IPS-NIHi7 (cell line): ENCODE data around the gene MYADML2.
"Not testable (repeated sequence)": the region's sequence is repeated elsewhere in the genome, so short reads cannot be mapped to it uniquely, and the experiment has no call there.

Experiments
- DNase-seq: peaks from one replicate; pipeline ENCODE4 v3.0.0; 2012; ENCODE audit warnings: mixed read lengths; ENCODE audit errors: extremely low spot score

The MYADML2 gene

DNA sequence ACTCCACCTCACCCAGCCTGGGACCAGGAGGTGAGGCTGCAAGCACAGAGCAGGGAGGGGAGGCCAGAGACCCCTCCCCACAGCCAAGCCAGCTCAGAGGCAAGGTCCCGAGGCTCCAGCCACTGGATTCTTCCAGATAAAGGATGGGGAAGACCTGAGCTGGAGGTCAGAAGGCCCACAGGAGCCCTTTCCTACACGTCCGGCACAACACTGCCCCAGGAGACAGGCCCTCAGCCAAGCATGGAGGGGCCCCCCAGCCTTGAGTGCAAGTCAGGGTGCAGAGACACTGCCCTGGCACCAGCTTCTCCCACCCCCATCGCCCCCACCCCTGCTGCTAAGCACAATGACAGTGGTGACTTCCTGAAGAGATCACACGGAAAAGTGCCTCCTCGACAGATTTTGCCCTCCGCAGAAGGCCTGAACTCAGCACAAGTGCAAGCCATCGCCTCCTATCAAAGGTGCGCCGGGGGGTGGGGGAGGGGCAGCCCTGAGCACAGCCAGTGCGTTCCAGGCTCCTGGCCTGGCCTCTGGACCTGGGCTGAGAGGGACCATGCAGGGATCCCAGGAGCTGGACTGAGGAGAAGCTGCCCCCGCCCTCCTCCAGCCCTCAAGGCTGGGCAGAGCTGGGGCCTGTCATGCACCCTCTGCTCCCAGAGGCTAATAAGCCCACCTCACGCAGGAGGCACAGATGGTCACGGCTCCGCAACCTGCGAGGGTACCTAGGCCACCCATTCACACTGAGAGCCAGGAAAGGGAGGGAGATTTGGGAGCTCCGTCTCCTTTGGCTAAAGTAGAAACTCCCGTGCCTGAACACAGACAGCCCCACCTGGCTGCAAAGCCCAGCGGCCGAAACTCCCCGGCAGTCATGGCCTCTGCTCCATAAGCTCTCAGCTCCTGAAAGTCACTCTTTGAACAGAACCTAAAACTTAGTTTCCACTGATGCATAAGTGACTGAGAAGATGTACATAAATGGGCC lies 22.2 kb downstream of the MYADML2 start:
- DNase-seq: no peak

DNA sequence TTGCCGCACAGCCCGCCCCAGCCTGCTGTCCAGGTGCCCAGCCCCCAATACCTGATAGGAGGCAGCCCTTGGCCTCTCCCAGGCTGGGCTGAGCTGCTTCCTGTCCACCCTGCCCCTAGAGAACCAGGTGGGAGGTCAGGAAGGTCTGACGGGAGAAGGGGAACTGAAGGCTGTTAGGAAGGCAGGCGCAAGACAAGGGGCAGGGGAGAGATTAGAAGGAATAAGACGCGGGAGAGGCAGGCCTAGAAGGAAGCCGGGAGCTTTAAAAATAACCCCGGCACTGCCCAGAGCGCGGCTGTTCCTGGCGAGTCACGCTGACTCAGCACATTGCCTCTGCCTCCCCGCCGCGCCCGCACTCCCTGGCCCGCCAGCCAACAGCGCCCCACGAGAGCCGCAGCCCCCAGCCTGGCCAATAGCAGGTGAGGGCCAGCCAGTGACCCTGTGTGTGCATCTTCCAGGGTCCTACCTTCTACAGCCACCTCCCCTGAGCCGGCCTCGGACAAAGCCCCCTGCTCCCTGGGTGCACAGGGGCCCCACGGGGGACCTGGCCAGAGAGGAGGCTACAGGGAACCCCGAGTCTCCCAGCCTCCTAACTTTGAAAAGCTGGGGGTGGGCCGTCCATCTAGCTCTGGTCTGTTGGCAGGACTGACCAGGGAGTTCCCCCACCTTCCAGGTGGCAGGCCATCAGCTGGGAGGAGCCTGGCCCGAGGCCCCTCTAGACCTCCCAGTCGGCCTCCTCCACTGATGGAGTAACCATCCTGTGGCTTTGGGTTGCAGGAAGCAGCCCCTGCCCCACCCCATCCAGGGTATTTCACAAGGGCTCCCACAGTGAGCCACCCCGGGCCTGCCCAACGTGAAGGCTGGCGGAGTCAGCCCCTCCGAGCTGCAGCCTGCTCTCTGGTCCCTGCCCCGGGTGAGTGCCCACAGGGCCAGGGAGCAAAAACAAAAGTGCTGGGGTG lies 23.5 kb downstream of the MYADML2 start:
- peak; percentile 63 for DNase-seq

DNA sequence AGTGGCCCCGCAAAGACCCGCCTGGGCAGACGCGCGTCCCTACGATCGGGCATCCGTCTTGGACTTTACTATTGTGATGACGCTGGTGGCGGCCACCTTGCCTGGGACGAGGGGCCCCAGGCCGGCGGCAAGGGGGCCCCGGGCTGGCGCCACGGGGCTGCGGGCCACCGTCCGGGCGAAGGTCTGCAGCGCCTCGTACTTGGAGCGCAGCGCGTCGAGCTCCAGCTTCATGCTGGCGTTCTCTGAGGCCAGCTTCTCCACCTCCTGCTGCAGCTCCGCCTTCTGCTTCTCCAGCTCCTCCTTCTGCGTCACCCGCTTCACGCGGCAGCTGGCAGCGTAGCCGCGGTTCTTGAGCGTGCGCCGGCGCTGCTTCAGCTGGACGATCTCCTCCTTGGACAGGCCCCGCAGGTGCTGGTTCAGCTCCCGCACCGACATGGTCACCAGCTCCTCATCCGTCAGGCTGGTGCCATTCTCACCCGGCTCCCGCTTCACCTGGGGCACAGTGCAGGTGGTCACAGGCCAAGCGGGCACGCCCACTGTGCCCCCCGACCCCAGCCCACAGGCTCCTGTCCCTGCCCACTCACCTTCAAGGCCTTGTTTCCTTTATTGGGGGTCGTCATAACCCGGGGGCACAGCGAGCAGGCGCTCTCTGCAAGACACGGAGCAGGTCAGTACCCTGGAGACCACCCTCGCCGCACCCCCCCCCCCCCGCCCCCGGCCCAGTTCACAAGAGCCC lies 24.3 kb downstream of the MYADML2 start:
- no peak for DNase-seq

DNA sequence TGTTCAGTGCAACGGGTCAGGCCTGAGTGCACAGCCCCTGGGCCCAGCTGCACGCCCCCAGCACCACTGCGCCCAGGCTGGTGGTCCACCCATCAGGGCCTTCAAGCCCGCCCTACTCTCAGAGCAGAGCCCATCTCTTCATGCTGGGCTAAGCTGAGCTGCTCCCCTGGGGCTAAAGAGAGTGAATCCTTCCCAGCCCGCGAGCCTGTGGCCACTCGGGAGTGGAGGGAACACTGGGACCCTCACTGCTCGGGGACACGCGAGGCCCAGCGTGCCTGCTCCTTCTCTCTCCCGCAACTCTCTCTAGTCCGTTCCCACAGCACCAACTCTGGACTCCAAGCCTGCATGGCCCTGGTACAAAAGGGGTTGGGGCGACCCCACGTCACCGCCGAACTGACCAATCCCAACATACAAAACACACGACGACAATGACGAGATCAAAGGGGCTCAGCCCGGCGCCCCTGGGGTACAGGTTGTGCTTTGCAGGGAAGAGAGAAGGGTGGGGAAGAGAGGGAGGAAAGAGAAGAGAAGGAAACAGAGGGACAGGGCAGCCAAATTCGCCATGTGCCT lies 25.0 kb downstream of the MYADML2 start:
- no peak for DNase-seq

DNA sequence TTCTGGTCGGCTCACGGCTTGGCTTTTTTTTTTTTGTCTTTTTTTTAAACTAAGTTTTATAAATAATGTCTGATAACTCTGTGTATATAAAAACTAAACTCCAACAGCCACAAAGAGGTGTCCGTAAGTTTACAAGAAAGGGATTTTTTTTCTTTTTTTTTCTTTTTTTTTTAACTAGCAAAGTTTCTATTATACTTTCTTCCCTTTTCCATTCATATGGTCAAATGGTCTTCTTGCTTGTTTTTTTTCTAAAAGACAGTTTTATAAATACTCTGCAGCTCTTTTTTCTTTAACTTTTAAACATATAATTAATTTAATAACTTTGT lies 25.5 kb downstream of the MYADML2 start:
- no peak for DNase-seq

DNA sequence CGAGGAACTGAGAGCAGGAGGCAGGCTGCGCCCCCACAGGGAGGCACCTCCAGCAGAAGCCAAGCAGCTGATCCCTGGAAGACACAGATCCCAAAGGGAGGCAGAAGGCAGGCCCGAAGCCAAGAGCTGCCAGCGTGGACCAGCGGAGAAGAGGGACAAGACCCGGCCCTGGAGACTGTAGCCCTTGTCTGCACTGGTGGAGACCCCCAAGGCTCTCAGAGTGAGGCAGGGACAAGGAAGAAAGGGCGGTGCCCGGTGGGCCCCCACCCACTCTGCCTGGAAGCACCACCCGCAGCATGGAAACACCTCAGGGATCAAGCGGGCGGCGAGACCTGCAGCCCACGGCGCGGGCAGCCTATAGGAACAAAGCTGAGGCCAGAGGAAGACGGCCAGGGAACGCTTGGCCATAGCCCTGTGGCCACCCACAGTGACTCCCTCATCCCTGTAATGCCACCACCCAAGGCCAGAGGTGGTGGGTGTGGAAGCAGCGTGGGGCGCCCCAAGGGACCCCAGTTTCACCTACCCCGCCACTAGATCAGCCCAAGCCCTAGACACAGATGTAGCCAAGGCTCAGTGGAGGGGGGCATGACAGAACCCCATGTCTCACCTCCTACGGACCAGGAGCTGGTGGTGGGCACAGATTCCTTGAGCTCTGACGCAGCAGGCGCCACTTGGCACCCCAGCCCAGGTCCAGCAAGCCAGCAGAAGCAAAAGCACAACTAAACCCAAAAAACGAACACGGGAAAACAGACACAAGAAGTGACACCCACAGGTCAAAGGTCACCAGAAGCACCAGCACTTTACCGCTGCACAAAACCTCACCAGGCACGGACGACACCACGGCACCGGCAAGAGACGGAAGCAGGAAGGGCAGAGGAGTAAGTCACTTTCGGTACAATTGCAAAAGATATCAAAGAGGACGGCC lies 26.2 kb downstream of the MYADML2 start:
- DNase-seq: no peak

DNA sequence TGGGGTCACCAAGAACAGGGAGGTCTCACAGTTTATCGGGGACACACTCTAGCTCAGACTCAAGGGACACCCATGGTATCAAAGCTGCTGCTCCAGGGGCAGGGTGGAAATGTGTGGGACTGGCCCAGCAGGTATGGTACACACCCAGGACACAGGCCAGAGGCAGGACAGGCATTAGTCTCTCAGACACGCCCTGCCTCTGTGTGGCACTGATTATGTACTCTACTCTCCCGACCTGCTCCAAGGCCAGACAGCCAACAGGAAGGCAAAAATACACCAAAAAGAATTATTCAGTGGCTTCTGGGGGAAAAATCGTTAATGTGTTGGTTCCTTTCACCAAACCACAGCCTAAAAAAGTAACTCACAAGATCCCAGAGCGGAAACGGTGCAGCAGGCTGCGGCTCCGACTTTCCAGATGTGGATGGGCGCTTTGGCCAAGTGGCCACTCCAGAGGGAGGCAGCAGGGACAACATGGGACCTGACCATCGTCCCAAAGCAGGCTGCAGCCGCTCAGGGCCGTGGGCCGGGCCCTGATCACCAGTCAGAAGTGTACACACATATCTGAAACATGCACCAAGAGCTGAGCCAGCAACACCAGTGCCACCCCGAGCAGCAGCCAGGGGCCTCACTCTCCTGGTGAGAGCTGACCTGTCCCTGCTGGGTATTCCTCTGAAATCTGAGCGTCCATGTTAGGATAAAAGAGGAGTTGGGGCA lies 28.0 kb downstream of the MYADML2 start:
- no peak for DNase-seq

DNA sequence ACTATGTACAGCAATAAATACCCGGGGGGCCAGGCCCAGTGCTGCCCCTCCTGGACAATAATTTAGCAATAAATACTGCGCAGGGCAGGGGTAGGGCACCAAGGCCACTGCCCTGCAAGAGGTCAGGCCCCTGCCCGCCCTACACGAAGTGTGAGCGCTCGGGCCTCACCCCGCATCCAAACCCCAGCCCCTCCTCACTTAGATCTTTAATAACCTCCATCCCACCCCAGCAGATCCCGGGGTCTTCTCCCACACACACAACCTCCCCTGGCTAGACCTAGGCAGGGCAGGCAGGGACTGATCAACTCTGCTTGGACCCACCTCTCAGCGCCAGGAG lies 28.7 kb downstream of the MYADML2 start:
- not testable (repeated sequence) for DNase-seq

DNA sequence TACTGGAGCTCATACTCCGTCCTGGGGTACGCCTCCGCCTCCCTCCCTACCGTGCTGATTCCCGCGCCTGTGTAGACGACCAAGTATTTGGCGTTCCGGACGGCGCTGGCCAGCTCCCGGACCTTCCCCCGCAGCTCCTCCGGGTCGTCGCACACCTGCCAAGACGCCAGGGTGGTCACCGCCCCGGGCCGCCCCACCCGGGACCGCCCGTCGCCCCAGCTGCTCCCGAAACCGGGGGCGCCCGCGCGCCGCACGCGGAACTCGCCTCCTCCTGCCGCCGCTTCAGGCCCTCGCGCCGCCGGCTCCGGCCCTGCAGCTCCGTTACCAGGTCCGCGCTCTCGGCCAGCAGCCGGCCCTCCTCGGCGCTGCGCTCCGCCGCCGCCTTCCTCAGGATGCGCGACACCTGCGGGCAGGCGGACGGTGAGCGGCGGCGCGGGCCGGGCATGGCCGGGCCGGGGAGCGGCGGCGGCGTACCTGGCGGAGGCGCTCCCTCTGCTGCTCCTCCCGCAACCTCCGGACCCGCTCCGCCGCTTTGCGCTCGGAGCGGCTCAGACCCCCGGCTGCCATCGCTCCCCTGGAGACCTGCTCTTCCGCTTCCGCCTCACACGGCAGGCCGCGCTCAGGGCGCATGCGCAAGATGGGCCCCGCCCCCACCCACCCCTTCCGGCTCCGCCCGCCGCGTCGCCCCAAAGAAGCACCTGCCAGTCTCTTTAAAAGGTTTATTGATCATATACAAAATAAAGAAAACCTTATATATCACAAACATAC lies 29.3 kb downstream of the MYADML2 start, which contains the start of gene SIRT7:
SIRT7 (minus strand) TSS at position 612 of the 768 bp plus-strand sequence; CDS start at position 567, 45 bp downstream.
- peak; percentile 95 for DNase-seq

DNA sequence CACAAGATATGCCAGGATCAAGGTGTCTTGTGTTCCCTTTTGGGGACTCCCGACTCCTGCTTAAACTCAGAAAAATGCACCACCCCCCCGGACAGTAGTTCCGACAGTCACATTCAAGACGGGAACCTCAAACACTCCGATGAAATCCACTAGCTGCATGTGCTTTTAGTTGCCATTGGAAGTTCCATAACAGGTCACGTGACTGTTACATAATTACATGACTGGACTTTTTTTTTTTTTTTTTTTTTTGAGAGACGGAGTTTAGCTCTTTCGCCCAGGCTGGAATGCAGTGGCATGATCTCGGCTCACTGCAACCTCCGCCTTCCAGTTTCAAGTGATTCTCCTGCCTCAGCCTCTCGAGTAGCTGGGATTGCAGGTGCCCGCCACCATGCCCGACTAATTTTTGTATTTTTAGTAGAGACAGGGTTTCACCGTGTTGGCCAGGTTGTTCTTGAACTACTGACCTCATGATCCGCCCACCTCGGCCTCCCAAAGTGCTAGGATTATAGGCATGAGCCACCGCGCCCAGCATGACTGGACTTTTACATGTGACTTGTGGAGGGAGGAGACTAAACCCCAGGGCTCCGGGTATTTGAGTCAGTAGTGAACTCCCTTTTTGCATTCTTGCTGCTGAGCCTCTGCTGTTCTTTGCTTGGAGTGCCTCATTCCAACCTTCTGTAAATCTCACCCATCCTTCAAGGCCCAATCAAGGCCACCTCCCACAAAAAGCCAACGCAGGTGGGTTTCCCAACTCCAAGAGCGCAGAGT lies 30.6 kb downstream of the MYADML2 start:
- no peak for DNase-seq

DNA sequence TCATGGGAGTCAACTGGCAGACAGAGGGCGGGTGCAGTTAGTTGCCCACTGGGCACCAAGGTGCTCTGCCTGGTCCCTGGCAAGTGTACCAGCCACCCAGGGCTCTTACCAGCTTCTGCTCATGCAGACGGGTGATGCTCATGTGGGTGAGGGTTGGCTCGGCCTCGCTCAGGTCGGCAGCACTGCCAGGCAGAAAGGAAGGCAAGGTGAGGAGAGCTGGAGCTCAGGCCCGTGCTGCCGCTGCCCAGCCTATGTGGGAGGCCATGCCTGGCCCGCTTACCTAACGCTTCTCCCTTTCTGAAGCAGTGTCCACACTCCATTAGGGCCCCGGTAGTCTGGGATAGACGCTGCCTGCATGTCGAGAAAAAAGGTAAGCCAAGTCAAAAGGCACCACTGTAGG lies 31.7 kb downstream of the MYADML2 start:
- DNase-seq: no peak

DNA sequence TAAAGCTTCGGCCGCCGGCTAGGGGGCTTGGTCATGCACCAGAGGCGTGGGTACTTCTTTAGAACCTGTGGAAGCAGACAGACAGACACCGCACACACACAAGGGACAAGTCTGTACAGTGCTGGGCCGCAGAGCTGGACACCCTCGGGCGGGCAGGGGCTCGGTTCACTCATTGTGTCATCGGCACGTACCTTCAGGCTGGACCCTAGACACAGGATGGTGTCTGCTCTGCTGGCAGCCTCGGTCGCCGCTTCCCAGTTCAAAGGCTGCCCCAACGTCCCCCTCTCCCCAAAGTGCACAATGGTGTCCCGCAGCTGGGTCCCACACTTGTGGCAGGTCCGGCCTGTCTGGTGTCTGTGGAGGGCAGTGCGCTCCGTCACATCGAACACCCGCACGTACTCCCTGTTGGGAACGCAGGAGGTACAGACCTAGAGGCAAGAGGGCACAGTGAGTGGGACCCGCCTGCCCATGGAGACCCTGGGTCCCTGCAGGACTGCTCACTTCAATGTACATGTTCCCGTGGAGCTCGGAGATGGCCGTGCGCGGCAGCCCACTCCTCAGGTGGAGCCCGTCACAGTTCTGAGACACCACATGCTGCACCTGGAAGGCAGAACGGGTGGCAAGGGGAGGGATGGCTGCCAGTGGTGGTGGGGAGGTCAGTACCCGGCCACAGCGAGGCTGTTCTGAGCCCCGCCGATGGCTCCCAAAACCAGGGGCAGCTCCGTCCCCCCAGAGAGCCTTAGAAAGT lies 32.8 kb downstream of the MYADML2 start:
- DNase-seq: no peak

DNA sequence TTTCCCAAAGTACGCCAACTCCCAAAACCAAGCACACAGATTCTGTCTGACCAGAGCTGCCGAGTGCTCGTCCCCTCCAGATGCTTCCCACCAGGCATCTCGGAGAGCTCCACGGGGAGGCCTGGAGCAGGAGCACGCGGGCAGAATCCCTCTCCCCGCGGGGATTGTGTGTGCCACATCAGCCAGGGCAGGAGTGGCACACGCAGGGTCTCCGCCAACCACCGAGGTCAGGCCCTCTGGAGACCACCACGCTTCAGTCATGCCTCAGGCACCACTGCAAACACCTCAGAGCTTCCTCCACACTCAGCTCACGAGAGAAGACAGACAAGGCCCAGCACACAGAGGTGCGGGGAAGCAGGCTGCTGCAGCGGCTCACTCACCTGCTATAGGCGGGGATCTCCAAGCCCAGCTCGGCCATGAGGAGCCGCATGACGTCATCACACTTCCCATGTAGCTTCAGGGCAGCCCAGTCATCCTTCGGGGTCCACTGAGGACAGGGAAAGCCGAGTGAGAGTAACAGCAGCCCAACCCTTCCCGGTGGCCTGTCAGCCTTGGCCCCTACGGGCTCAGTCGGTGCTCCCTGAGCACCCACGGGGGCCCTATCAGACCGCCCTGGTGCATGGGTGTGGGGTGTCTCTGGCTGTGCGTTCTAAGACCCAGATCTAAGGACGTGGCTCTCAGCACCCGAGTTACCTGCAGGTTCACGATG lies 33.5 kb downstream of the MYADML2 start:
- no peak for DNase-seq

DNA sequence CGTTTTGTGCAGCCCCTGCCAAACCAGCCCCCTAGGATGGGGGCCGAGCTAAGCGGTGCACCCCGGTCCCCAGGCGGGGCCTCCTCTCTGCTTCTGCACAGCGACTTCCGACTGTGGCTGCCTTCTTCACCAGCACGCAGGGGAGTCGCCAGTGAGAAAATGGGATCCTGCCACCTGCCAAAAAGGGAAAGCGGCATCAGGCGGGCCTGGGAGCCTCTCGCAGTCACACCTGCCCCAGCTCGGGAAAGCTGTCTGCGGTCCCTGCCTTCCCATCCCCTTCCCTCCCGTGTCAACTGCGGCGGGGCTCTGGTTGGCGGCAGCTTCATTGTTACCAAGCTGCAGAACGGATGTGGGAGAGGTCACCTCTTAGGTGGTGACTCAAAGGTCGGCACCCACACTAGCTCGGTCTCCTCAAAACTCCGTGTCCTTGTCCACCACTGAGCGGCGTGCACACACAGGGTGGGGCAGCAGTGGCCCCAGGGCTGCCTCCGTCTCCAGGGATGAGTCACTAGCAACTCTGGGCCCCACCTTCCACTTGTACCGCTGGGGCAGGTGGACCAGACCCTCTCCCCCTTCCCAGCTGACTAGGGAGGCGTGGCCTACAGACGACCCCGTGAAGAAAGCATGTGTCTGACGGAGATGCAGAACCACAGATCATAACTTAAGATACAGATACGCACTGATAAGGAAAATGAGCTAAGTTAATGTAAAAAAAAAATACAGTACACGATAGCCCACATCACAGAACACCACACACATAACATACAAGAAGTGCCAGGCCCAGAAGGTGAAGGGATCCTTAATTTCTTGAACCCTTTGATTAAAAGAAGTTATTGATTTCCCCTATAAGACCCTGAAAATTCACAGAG lies 34.4 kb downstream of the MYADML2 start:
- DNase-seq: no peak

DNA sequence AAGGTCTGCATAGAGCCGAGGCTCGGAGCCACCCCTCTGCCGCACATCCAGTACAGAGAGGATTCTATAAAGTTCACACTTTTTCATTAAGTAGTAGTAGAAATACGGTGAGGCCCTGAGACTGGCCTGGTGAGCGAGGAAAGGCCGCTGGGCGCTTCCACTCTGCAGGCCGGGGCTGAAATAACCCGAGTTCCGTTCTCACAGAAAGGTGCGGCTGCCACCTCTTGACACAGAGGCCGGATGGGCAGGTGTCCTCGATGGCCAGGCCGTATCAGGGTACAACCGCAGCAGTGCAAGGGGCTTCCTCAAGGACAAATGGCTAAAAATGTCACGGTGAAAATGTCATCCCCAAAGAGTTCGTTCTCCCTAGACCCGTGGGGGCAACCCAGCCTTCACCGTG lies 35.1 kb downstream of the MYADML2 start:
- DNase-seq: no peak
